Retinal pigment epithelial cell (primary cell): ENCODE results near the gene ZNF365.
A peak's percentile ranks its signal among the peaks of the same experiment; 100 is the strongest.

Experiments
- DNase-seq: peaks from one replicate; pipeline ENCODE4 v3.0.0-alpha.2; 2010; ENCODE audit warnings: low read depth
- H3K4me3 ChIP-seq: 2 replicates; pipeline ENCODE4 v1.5.1; 2011; ENCODE audit warnings: mild to moderate bottlenecking, low read length, control low read depth, moderate library complexity
- TF ChIP-seq, protein P1 (sequence below): conservative IDR thresholded peaks from 2 replicates; pipeline ENCODE4 v1.5.1; 2011; ENCODE audit warnings: low read depth, low read length, control low read depth, inconsistent platforms

ZNF365 gene

DNA sequence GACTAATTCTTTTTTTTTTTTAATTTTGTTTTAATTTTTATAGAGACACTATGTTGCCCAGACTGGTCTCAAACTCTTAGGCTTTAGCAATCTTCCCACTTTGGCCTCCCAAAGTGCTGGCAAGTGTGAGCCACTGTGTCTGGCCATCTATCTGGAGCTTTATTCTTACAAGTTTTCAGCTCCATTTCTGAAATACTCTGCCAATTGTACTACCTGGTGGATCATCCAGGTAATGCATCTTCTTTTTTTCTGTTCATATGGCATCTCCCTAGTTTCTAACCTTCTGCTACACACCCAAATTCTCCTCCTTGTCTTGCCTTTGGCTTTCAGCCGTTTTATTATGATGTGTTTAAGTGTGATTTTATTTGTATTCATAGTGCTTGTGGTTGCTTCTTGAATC, 40.2 kb downstream of the ZNF365 start:
- no peak for DNase-seq
- H3K4me3 ChIP-seq = no peak overlapping the region
- TF ChIP-seq, protein P1, sequence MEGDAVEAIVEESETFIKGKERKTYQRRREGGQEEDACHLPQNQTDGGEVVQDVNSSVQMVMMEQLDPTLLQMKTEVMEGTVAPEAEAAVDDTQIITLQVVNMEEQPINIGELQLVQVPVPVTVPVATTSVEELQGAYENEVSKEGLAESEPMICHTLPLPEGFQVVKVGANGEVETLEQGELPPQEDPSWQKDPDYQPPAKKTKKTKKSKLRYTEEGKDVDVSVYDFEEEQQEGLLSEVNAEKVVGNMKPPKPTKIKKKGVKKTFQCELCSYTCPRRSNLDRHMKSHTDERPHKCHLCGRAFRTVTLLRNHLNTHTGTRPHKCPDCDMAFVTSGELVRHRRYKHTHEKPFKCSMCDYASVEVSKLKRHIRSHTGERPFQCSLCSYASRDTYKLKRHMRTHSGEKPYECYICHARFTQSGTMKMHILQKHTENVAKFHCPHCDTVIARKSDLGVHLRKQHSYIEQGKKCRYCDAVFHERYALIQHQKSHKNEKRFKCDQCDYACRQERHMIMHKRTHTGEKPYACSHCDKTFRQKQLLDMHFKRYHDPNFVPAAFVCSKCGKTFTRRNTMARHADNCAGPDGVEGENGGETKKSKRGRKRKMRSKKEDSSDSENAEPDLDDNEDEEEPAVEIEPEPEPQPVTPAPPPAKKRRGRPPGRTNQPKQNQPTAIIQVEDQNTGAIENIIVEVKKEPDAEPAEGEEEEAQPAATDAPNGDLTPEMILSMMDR = peak; percentile 10

DNA sequence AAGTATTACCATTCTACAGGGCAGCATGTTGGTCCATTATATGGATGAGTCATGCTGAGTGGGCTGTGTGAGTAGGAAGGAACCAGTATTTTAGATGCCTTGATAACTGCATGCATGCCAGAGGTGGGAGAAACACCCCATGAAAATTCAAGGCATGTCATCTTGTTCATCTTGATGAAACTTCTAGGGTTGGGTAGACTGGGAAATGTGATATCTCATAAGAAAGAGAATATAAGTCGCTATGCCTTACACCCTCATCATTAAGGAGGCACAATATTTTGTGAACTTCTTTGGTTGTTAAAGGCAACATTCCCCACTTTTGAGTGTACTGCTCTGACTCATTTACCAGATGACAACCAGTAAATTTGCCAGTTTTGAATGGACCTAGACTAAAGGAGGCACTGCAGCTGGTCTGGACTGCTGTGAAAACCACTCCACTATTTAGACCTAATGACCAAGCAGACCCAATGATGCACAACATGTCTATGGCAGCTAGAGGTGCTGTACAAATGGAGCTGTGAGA, 48.0 kb downstream of the ZNF365 start:
- no peak overlapping the region for H3K4me3 ChIP-seq
- DNase-seq = no peak

GRCh38 chr10:62424026-62424425, 49.9 kb downstream of the ZNF365 start:
- DNase-seq = no peak
- H3K4me3 ChIP-seq = no peak overlapping the region
- TF ChIP-seq, protein P1 = no peak

More for the DNA sequence above, 48.0 kb downstream of the ZNF365 start:
- TF ChIP-seq, protein P1 = peak; percentile 15

- DNase-seq = no peak
- TF ChIP-seq, protein P1 = no peak
- H3K4me3 ChIP-seq = no peak overlapping the region
These were observed 51.9 kb downstream of the ZNF365 start for GRCh38 chr10:62426086-62426485.

DNA sequence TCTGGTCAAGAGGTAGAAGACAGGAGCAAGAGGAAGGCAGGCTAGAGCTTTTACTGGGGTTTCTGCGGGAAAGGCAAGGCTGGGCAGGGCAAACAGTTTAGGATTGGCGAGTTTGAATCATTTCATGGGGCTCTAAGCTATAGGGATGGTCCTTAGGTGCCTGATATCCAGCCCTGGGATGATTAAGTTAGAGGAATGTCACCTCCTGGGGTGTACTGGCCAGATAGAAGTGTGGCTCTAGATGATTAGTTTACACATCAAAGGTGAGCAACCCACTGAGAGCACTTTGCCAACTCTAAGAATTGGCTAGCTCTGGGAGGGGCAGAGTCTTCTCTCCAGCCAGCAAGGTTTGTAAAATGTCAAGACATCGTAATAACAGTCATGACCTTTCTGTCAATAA, 52.4 kb downstream of the ZNF365 start:
- H3K4me3 ChIP-seq = no peak overlapping the region
- DNase-seq = no peak
- TF ChIP-seq, protein P1 = no peak

DNA sequence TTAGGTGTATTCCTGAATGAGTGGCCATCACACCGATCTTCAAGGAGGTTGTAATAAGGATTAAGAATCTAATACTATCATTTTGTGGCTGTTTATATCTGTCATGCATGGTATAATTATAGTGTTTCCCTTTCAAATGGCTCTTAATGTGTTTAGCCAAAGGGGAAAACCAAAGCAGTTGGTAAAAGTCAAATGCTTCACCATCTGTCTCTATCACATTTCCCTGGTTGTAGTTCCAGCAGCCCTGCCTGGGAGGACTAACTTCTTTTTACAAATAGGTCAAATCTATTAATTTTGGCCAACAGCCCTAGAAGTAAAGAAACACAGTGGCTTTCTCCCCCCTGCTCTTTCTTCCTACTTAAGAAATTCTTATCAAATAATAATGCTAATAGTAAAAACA, 56.7 kb downstream of the ZNF365 start:
- TF ChIP-seq, protein P1 = no peak
- no peak for DNase-seq
- H3K4me3 ChIP-seq = no peak overlapping the region

- TF ChIP-seq, protein P1 = no peak
- peak; percentile 92 for DNase-seq
- no peak overlapping the region for H3K4me3 ChIP-seq
These were observed 59.1 kb downstream of the ZNF365 start for GRCh38 chr10:62433181-62433692.
